Fibroblast of lung (primary cell): ENCODE data around the gene GSTM2.

Experiments used
- CTCF ChIP-seq, 2 donors: IDR thresholded peaks in 1 of 2; conservative IDR thresholded peaks in 1 of 2; 1 replicate in 1 of 2; 2 replicates in 1 of 2; pipeline ENCODE4 v1.5.1; 2011 to 2012; ENCODE audit warnings: low read length in 2 of 2, control low read depth in 1 of 2, inconsistent platforms in 1 of 2, low read depth in 1 of 2, mild to moderate bottlenecking in 1 of 2
- EZH2 ChIP-seq: IDR thresholded peaks from 2 replicates; pipeline ENCODE4 v1.5.1; 2012; ENCODE audit warnings: low read length, control low read depth, mild to moderate bottlenecking; ENCODE audit errors: missing control alignments

GRCh38 chr1:109654519-109654918 is 13.3 kb upstream of the GSTM2 start:
- TF ChIP-seq CTCF (conservative IDR thresholded peaks at IDR 0.05 in 1 of 2, IDR thresholded peaks at IDR 0.05 in 1 of 2; ENCODE audit: low read depth in 1 of 2, low read length in 2 of 2) = no peak
- TF ChIP-seq EZH2 = no peak
